Femur (tissue), 1 donor: ENCODE results near the gene PIN1.
"Not testable (repeated sequence)": the region's sequence is repeated elsewhere in the genome, so short reads cannot be mapped to it uniquely, and the experiment has no call there.

ENCODE experiments used
- DNase-seq: peaks from one replicate; pipeline ENCODE4 v3.0.0-alpha.2; 2017

The PIN1 gene

DNA sequence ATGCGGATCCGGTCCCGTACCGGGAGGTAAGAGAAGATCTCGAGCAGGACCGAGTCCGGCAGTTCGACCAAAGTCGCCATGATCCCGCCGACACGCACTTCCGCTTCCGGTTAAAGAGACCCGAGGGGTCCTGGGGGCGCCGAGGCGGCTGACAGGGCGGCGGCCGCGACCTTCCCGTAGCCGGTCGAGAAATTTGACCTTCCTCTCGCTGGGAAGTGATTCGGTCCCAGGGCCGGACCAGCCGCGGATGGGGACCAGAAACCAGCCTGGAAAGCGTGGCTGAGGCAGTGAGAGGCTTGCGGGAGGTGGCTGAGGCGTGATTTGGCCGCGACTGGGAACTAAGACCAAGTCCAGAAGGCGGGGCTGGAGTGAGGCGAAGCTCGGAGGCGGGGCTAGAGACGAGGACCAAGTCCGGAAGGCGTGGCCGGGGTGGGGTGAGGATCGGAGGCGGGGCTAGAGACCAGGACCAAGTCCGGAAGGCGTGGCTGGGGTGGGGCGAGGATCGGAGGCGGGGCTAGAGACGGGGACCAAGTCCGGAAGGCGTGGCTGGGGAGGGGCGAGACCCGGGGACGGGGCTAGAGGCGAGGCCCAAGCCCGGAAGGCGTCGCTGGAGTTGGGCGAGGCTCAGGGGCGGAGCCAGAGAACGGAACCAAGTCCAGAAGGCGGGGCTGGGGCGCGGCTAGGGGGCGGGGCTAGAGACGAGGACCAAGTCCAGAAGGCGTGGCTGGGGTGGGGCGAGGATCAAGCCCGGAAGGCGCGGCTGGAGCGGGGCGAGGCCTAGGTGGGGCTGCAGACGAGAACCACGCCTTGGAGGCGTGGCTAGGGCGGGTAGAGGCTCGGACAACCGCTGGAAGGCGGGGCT is 16.2 kb upstream of the PIN1 start, which contains the start of gene FBXL12:
FBXL12 (minus strand) TSS at position 346 of the 862 bp plus-strand sequence; CDS start at position 80, 266 bp downstream.
- DNase-seq, result peak; percentile 100

DNA sequence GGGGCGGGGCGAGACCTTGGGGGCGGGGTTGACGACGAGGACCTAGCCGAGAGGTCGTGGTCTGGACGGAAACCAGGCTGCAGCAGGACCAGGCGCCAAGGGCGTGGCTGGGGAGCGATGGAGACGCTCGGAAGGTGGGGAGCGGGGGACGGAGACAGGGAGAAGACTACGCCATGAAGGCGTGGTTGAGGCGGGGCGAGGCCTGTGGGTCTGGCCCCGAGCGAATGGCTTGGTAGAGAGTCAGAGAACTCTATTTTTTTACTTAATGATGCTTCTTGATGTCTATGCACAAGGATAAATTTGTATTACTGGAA is 15.6 kb upstream of the PIN1 start:
- no peak for DNase-seq

DNA sequence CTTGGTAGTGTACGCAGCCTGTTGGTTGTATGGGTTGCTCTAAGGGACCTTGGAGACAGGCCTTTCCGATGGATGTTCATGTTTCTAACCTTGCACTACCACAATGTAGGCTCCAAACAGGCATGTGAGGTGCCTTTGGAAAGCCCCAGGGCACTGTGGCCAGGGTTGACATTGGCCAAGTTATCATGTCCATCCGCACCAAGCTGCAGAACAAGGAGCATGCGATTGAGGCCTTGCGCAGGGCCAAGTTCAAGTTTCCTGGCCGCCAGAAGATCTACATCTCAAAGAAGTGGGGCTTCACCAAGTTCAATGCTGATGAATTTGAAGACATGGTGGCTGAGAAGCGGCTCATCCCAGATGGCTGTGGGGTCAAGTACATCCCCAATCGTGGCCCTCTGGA is 15.1 kb upstream of the PIN1 start:
- not testable (repeated sequence) for DNase-seq

DNA sequence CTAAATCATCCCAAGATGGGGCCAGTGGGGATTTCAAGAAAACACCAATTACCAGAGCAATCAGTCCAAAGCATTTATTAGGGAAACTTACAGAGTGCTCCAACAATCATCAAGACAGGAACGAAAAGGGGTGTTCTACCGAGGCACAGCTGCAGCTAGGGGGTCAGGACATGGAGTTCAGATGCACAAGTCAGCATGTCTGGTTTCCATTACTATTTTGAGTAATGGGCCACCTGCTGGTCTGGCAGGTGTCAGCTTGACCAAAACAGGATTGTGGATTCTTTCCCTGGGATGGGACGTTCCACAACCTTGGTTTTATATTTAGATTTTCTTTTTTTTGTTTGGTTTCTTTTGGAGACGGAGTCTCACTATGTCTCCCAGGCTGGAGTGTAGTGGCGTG is 11.3 kb upstream of the PIN1 start:
- DNase-seq, result no peak

- peak; percentile 94 for DNase-seq
These were observed 7.6 kb upstream of the PIN1 start, which contains the start of gene UBL5 for GRCh38 chr19:9827289-9828238. Gene UBL5, plus strand, starts transcription at chr19:9827918. Its CDS starts 420 bp downstream, at chr19:9828338.

- no peak for DNase-seq
These were observed 6.5 kb upstream of the PIN1 start for GRCh38 chr19:9828551-9829063.

DNA sequence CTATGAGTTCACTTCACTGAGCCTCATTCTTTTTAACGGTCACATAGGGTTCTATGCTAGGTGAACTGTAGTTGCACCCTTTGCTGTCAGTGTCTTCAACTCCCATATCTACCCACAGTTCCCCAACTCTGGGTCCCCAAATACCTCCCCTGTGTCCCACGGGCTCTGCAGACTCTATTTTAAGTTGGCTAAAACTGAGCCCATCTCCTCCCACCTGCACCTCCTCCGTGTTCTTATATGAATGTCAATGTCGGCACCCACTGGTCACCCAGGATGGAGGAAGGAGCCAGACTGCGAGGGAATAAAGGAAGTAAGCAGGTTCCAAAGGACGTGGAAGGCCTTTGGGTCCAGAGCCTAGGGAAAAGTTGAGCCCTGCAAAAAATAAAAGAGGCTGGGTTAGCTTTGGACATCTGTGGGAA is 802 bp upstream of the PIN1 start:
- DNase-seq, result no peak

GRCh38 chr19:9835507-9835949 is 410 bp downstream of the PIN1 start:
- no peak for DNase-seq

GRCh38 chr19:9836021-9836420 is 903 bp downstream of the PIN1 start:
- no peak for DNase-seq

DNA sequence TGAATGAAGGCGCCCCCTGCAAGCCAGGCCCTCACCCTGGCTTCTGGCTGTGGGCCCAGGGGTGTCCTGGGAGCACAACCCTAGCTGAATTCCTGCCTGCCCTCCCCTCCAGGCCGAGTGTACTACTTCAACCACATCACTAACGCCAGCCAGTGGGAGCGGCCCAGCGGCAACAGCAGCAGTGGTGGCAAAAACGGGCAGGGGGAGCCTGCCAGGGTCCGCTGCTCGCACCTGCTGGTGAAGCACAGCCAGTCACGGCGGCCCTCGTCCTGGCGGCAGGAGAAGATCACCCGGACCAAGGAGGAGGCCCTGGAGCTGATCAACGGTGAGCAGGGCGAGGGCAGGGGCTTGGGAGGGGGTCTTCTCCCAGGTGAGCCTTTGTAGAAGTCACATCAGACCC is 3.2 kb downstream of the PIN1 start:
- no peak for DNase-seq

DNA sequence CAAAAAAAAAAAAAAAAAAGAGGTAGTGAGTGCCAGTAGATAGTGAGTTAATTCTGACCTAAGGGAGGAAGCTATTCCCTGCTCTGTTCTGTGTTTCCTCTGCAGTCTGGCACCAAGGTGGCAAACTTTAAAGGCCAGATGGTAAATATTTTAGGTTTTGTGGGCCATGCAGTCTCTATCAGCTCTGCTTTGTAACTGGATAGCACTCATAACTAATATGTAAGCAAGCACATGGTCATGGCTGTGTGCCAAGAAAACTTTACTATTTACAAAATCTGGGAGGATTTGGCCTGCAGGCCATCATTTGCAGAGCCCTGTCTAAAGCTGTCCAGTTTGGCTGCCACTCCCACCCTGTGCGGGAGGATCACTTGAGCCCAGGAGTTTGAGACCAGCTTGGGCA is 4.3 kb downstream of the PIN1 start:
- no peak for DNase-seq

- no peak for DNase-seq
These were observed 7.9 kb downstream of the PIN1 start for GRCh38 chr19:9842834-9843625.

DNA sequence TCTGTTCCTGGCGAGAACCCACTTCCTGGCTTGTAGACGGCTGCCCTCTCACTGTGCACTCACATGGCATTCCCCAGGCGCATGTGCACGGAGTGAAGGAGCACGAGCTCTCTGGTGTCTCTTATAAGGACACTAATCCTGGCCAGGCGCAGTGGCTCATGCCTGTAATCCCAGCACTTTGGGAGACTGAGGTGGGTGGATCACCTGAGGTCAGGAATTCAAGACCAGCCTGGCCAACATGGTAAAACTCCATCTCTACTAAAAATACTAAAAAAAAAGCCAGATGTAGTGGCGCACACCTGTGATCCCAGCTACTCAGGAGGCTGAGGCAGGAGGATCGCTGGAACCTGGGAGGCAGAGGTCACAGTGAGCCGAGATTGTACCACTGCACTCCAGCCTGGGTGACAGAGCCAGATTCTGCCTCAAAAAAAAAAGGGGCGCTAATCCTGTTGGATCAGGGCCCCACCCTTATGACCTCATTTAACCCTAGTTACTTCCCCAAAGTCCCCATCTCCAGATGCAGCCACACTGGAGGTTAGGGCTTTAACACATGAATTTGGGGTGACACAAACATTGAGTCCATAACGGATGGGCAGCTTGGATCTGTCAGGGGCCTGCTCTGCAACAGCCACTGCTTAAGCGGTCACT is 8.6 kb downstream of the PIN1 start:
- not testable (repeated sequence) for DNase-seq

- no peak for DNase-seq
These were observed 12.1 kb downstream of the PIN1 start for GRCh38 chr19:9847087-9847671.

- no peak for DNase-seq
These were observed 12.9 kb downstream of the PIN1 start for GRCh38 chr19:9848060-9848459.

DNA sequence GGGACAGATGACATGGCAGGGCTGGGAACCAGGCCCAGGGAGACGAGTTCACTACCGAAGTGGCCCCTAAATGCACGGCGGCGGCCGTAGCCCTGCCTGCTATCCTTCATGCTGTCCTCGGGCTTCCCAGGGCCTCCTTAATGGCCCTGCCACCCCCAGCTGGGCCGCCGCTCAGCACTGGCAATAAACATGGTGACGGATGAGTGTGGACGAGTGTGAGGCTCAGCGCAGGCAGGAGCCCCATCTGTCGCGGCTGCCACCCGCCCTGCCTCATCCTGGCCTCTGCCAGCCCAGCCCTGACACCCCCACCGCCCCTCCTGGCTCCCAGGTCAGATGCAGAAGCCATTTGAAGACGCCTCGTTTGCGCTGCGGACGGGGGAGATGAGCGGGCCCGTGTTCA is 13.6 kb downstream of the PIN1 start:
- DNase-seq, result no peak

DNA sequence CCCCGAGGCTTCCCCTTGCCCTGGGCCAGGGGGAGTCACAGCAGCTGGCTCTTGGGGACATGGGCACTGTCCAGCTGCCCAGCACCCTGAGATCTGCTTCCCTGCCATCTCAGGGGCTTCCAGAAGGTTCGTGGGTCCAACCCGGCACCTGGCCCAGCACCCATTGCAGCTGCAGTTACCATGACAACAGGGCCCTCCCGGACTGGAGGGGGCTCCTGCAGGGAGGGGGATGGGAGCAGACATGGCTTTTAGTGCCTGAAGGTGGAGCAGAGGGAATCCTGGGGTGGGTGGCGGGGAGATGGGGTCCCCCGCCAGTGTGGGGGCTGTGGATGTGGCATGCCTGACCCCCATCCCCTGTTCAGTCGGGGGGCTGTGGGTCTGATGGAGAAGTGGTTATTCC is 14.7 kb downstream of the PIN1 start:
- DNase-seq, result no peak

- no peak for DNase-seq
These were observed 15.3 kb downstream of the PIN1 start for GRCh38 chr19:9850235-9850959.

- DNase-seq, result no peak
These were observed 19.2 kb downstream of the PIN1 start for GRCh38 chr19:9854282-9854846.

- DNase-seq, result no peak
These were observed 21.5 kb downstream of the PIN1 start for GRCh38 chr19:9856609-9857008.
